ENCODE results near the gene TLCD2.
"Not testable (repeated sequence)": the region's sequence is repeated elsewhere in the genome, so short reads cannot be mapped to it uniquely, and the experiment has no call there.

The TLCD2 gene, protein sequence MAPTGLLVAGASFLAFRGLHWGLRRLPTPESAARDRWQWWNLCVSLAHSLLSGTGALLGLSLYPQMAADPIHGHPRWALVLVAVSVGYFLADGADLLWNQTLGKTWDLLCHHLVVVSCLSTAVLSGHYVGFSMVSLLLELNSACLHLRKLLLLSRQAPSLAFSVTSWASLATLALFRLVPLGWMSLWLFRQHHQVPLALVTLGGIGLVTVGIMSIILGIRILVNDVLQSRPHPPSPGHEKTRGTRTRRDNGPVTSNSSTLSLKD

DNA sequence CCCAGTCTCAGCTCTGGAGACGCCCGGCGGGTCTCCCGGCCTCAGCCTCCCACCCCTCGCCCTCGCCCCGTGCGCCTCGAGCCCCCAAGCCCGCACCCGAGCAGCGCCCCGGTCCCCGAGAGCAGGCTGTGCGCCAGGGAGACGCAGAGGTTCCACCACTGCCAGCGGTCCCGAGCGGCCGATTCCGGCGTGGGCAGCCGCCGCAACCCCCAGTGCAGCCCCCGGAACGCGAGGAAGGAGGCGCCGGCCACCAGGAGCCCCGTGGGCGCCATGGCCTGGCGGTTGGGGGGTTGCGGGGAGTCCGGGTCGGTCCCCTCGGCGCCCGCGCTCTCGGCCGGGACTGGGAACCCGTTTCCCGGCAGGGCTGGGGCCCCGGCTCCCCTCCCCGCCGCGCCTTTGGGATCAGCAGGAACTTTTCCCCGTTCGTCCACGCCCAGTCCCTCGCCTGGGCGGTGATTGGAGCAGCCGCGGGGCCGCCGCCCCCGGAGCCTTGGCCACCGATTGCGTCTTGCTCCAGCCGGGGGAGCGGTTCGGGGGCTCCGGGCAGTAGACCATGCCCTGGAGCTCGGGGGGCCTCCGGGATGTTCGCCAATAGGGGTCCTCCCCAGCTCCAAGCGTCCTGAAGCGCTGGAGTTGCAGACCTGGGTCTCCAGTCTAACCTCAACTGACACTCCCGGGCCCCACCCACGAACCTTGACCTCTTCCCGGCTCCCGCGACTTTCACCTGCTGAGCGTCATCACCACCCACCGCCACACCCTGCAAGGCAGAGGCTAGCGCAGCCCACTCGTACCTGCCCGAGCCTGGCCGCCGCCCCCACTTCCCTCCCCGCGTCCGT, at the start of gene TLCD2:
TLCD2 (minus strand) TSS at position 407 of the 836 bp plus-strand sequence; CDS start at position 272, 135 bp downstream.
- DNase-seq: peak; percentile 68

GRCh38 chr17:1759529-1759928, 49.4 kb upstream of the TLCD2 start:
- no peak for DNase-seq

DNA sequence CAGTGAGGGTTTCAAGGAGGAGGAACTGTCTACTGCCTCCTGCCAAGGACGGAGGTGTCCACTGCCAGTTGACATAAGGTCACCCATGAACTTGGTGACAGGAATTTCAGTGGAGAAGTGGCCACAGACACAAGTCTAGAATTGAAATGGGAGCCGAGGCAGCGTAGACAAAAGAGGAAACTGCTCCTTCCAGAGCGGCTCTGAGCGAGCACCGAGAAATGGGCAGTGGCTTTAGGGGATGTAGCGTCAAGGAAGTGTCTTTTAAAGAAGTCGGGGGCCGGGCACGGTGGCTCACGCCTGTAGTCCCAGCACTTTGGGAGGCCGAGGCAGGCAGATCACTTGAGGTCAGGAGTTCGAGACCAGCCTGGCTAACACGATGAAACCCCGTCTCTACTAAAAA, 48.6 kb upstream of the TLCD2 start:
- DNase-seq: no peak

- no peak for DNase-seq
These were observed 45.7 kb upstream of the TLCD2 start for GRCh38 chr17:1755827-1756262.

DNA sequence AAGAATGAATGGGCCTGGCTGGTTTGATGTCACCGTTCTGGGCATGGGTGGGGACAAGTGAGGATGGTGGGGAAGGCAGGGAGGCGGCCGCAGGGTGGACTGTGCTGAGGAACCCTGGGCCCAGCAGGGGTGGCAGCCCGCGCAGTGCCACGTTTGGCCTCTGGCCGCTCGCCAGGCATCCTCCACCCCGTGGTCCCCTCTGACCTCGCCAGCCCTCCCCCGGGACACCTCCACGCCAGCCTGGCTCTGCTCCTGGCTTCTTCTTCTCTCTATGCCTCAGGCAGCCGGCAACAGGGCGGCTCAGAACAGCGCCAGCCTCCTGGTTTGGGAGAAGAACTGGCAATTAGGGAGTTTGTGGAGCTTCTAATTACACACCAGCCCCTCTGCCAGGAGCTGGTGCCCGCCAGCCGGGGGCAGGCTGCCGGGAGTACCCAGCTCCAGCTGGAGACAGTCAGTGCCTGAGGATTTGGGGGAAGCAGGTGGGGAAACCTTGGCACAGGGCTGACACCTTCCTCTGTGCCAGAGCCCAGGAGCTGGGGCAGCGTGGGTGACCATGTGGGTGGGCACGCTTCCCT, 45.2 kb upstream of the TLCD2 start:
- DNase-seq: no peak

GRCh38 chr17:1754430-1755112, 44.4 kb upstream of the TLCD2 start:
- DNase-seq: no peak

- no peak for DNase-seq
These were observed 43.7 kb upstream of the TLCD2 start for GRCh38 chr17:1753767-1754429.

- DNase-seq: no peak
These were observed 42.5 kb upstream of the TLCD2 start for GRCh38 chr17:1752425-1753262.

DNA sequence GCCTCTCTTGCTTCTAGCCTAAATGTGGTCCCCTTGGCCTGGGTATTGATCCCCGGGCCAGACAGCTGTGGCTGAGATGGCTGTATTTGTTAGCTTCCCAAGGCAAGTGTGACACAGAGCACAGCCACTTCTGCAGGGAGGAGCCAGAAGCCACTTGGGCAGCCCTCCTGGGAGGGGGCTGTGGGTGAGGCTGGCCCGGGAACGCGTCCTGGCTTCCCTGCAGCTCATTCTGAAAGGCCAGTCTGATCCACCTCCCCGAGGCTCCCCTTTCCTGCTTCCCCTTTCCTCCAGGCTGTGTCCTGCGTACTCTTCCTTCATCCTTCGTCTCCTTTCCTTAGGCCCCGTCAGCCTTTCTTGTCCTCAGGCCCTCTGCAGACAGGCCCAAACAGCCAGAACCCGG, 40.5 kb upstream of the TLCD2 start:
- no peak for DNase-seq

DNA sequence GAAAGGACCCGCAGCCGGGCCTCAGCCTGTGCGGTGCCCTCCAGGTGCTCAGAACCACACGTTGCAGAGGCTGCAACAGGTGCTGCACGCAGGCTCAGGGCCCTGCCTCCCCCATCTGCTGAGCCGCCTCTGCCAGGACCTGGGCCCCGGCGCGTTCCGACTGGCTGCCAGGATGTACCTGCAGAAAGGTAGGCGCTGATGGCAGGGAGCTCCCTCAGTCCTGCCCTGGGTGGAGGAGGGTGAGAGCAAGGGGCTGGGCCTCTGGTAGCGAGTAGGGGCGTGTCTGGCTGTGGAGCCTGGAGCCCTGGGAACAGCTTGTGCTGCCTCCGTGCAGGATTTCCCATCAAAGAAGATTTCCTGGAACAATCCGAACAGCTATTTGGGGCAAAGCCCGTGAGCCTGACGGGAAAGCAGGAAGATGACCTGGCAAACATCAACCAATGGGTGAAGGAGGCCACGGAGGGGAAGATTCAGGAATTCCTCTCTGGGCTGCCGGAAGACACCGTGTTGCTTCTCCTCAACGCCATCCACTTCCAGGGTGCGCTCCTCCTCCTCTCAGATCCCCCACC, 36.9 kb upstream of the TLCD2 start:
- no peak for DNase-seq

DNA sequence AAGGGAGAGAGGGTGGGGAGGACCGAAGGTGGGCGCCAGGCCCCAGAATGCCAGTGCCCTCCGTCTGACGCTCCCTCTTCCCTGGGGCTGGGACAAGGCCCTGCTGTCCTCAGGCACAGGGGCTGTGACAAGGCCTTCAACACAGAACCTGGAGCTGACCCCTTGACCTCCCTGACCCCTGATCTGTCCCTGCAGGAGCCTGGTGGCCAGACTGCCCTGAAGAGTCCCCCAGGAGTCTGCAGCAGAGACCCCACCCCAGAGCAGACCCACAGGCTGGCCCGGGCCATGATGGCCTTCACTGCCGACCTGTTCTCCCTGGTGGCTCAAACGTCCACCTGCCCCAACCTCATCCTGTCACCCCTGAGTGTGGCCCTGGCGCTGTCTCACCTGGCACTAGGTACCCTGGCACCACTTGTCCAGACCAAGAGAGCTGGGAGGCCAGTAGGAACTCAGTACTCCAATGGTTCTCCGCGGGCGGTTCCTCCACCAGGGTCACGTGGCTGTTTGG, 35.4 kb upstream of the TLCD2 start:
- no peak for DNase-seq

- DNase-seq: no peak
These were observed 34.7 kb upstream of the TLCD2 start for GRCh38 chr17:1744551-1745512.

DNA sequence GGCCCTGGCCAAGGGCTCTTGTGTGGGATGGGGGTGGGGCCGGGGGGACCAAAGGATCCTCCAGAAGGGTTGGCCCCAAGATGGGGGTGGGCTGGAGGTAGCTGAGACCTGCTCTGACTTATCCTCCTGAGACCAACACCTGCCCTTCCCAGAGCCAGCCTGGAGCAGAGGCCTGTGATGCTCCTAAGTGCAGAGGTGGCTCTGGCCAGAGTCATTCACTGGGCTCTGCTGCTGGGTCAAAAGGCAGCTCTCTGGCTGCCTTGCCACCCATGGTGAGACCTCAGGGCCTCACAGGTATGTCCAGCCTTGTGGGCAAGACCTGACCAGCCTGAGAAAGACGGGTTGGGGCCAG, 32.9 kb upstream of the TLCD2 start:
- no peak for DNase-seq

DNA sequence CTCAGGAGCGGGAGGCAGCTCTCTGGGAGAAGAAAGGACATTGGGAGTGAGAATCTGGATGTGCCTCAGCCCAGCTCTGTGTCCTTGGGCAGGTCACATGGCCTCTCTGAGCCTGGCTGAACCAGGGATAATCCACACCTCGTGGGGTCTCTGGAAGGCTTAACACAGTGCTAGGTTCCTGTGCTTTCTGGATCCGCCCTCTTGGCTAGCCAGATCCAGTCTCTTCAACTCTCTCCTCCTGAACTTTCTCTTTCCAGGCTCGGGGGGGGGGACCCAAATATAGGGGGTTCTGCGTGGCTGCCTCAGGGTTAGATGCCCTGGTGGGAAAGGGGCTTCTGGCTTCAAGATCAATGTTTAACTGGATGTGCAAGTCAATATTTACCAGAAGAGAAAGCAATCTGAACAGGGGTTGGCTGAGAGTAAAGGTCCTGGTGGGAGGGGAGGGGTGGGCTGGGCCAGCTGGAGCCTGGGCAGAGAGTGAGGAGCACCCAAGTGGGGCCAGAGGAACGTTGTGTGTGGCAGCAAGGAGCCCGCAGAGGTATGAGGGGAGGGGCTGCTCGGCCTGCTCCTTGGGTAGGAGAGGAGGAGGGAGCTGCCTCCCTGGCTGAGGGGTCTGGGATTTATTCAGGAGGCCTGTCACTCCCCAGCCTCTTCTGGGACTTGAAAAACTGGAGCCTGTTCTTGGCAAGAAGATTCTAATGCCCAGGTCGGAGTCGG, 32.4 kb upstream of the TLCD2 start, which contains the start of gene SERPINF2:
SERPINF2 (plus strand) TSS at position 501 of the 717 bp plus-strand sequence. CDS start 2,125 bp downstream, outside the sequence.
- DNase-seq: no peak

GRCh38 chr17:1741899-1742298, 31.7 kb upstream of the TLCD2 start:
- not testable (repeated sequence) for DNase-seq

- DNase-seq: no peak
These were observed 27.5 kb upstream of the TLCD2 start for GRCh38 chr17:1737531-1738291.

- DNase-seq: peak; percentile 44
These were observed 26.4 kb upstream of the TLCD2 start for GRCh38 chr17:1736348-1737281.
